Kidney (tissue), 22 donors: ENCODE measurements around the gene ABCC11. TPM values are rescaled to one million over a fixed set of nuclear protein-coding genes. Genes with fewer than 3 reads are reported as not detected.

ENCODE experiments used
- DNase-seq, 5 donors: peaks; one replicate each; pipeline ENCODE4 v3.0.0-alpha.2; 2013 to 2020
- FAIRE-seq: peaks from 2 replicates; lab custom pipeline; 2012; peaks lifted over from hg19 to GRCh38; lab: Jason Lieb, UNC
- H3K27ac ChIP-seq, 2 donors: one replicate each; pipeline ENCODE4 v1.7.0; 2013; ENCODE audit warnings: low read depth in 2 of 2, low read length in 2 of 2, inconsistent platforms in 1 of 2
- H3K27me3 ChIP-seq: one replicate; pipeline ENCODE4 v1.7.1; 2013; ENCODE audit warnings: low read length, inconsistent platforms; ENCODE audit not compliant: control insufficient read depth, insufficient read depth
- H3K36me3 ChIP-seq, 3 donors: one replicate each; pipeline versions ENCODE4 v1.7.0 to v1.7.1; 2013; ENCODE audit warnings: low read length in 3 of 3, control low read depth in 1 of 3, inconsistent platforms in 1 of 3; ENCODE audit not compliant: insufficient read depth in 3 of 3, control insufficient read depth in 2 of 3
- H3K4me1 ChIP-seq, 3 donors: one replicate each; pipeline versions ENCODE4 v1.7.0 to v1.7.1; 2013; ENCODE audit warnings: low read length in 3 of 3, inconsistent platforms in 1 of 3, low read depth in 1 of 3; ENCODE audit not compliant: control insufficient read depth in 2 of 3, insufficient read depth in 2 of 3
- H3K4me3 ChIP-seq, 3 donors: one replicate each; pipeline versions ENCODE4 v1.7.0 to v1.8.1; 2013; ENCODE audit warnings: low read length in 3 of 3, control low read depth in 1 of 3, inconsistent platforms in 1 of 3
- H3K9ac ChIP-seq, 3 donors: one replicate each; pipeline versions ENCODE4 v1.7.0 to v1.7.1; 2013; ENCODE audit warnings: low read length in 3 of 3, control low read depth in 1 of 3, inconsistent platforms in 1 of 3
- H3K9me3 ChIP-seq, 3 donors: one replicate each; pipeline versions ENCODE4 v1.7.0 to v1.7.1; 2013; ENCODE audit warnings: low read length in 3 of 3, control low read depth in 1 of 3, inconsistent platforms in 1 of 3; ENCODE audit not compliant: control insufficient read depth in 2 of 3, insufficient read depth in 1 of 3
- CTCF ChIP-seq: IDR thresholded peaks from 3 replicates; pipeline ENCODE4 v1.5.1; 2012; ENCODE audit warnings: mild to moderate bottlenecking, moderate library complexity, borderline replicate concordance; ENCODE audit not compliant: insufficient read depth; ENCODE audit errors: extremely low read depth
- intact Hi-C: fragments of 100-400 bp; cut with DNase I; formaldehyde crosslinking; loops from one replicate; pipeline ENCODE4 v1.11.1; 2022
- long read RNA-seq, 10 donors: library from polyadenylated mRNA in 1 of 10; unstranded in 1 of 10; transcript quantifications; one replicate each; pipeline ENCODE4 v2.0.0 and lab custom pipeline, GENCODE V29; 2021 to 2026
- polyA plus RNA-seq: library from polyadenylated mRNA; stranded (reverse); fragments of 350-450 nt; fragmentation: Illumina TruSeq; extraction: RNeasy Lipid Tissue Mini Kit (QIAGEN cat#74804); gene quantifications from one replicate; pipeline ENCODE4 v1.2.3, GENCODE V29; 2014; ENCODE audit warnings: low read depth, low replicate concordance; ENCODE audit not compliant: insufficient read depth
- total RNA-seq: library from RNA; stranded (reverse); fragmentation: NEBNext Ultra II Directional; extraction: Animal tissue kit (Norgen Biotek cat#: 25700); gene quantifications from one replicate; pipeline ENCODE4 v1.2.1, GENCODE V29; 2021
- donor health status: control.
- donor health status: control.
- donor health status: control.
- donor health status: control.
- donor health status: control.
- donor health status: DM: yes; HTN: yes; CAD: no.
- donor health status: Normal renal cell carcinoma (clear cell type).

The ABCC11 gene
- total RNA-seq (not detected), polyA plus RNA-seq (0.09 TPM)
- long read RNA-seq, donor 1, result 0 reads
- long read RNA-seq, donor 2, result 0 reads
- long read RNA-seq, donor 3, result 0 reads
- long read RNA-seq, donor 4, result 0 reads
- long read RNA-seq, donor 5, result 0 reads
- long read RNA-seq, donor 6, result 0 reads
- long read RNA-seq, donor 7, result 0 reads
- long read RNA-seq, donor 8, result 0 reads
- long read RNA-seq, donor 9, result 0 reads
- long read RNA-seq, donor 10, result 0 reads

- no peak for TF ChIP-seq CTCF
- Histone ChIP-seq H3K36me3 (peaks cover 0 to 2% (median 0%) of the 10 kb centered on the region in 3 donors), H3K27ac (no peak within 1 kb of the TSS), H3K9me3 (no peaks in the 10 kb centered on the region), H3K27me3 (no peaks in the 10 kb centered on the region), H3K4me3 (no peak within 1 kb of the TSS), H3K9ac (peak within 1 kb of the TSS in 2 of 3 donors; percentile 12 to 15), H3K4me1 (peaks cover 0 to 19% (median 0%) of the 10 kb centered on the region in 3 donors)
- intact Hi-C loops, result no loop called here
- FAIRE-seq, result no peak
- no peak for DNase-seq
Measured at GRCh38 chr16:48247311-48247710, at the start of gene ABCC11. TSS of gene ABCC11 (minus strand) at chr16:48247539. CDS start at chr16:48231921, 15,618 bp downstream.

- H3K36me3 ChIP-seq, result peaks cover 7 to 13% (median 8%) of the 10 kb centered on the region in 3 donors
- FAIRE-seq, result no peak
- H3K27me3 ChIP-seq, result no peaks in the 10 kb centered on the region
- H3K4me3 ChIP-seq, result no peak overlapping the region
- intact Hi-C loops, result no loop called here
- no peak overlapping the region for H3K27ac ChIP-seq
- H3K9ac ChIP-seq, result no peak overlapping the region
- peak in 2 of 5 donors; percentile 8 to 16 for DNase-seq
- H3K4me1 ChIP-seq, result peaks cover 0 to 4% (median 0%) of the 10 kb centered on the region in 3 donors
- no peak for TF ChIP-seq CTCF
- H3K9me3 ChIP-seq, result no peaks in the 10 kb centered on the region
Measured at GRCh38 chr16:48295488-48296281, 48.3 kb upstream of the ABCC11 start.

GRCh38 chr16:48294724-48295123 is 47.4 kb upstream of the ABCC11 start:
- Histone ChIP-seq H3K27ac (no peak overlapping the region), H3K9ac (no peak overlapping the region), H3K4me3 (no peak overlapping the region), H3K4me1 (peaks cover 0 to 4% (median 0%) of the 10 kb centered on the region in 3 donors), H3K9me3 (no peaks in the 10 kb centered on the region), H3K27me3 (no peaks in the 10 kb centered on the region), H3K36me3 (peaks cover 4 to 8% (median 6%) of the 10 kb centered on the region in 3 donors)
- intact Hi-C loops, result no loop called here
- TF ChIP-seq CTCF, result no peak
- no peak for DNase-seq
- no peak for FAIRE-seq
